ENCODE measurements around the gene MXD4. TPM values are rescaled to one million over a fixed set of nuclear protein-coding genes. Genes with fewer than 3 reads are reported as not detected.
"Not testable (repeated sequence)": the region's sequence is repeated elsewhere in the genome, so short reads cannot be mapped to it uniquely, and the experiment has no call there.

MXD4 gene
- total RNA-seq, 6 experiments from 2014 or later, result 56.5 to 81.8 (median 60.3) TPM

- H3K27me3 Mint-ChIP-seq (ENCODE audit: insufficient read depth), result no peaks in the 10 kb centered on the region; the same call in 1 of the 2 replicates
- H3K36me3 Mint-ChIP-seq (ENCODE audit: low read depth), result no peaks in the 10 kb centered on the region
- H3K4me3 Mint-ChIP-seq, result no peak overlapping the region
- H3K27ac Mint-ChIP-seq, result no peak overlapping the region
- H3K9me3 Mint-ChIP-seq, result no peaks in the 10 kb centered on the region
- peak; percentile 62 for DNase-seq
- peaks cover 17% of the 10 kb centered on the region for H3K4me1 Mint-ChIP-seq (ENCODE audit: low read depth)
- no peak for TF ChIP-seq CTCF (IDR thresholded peaks at IDR 0.05)
Measured at GRCh38 chr4:2217726-2218125, 44.2 kb downstream of the MXD4 start.

DNA sequence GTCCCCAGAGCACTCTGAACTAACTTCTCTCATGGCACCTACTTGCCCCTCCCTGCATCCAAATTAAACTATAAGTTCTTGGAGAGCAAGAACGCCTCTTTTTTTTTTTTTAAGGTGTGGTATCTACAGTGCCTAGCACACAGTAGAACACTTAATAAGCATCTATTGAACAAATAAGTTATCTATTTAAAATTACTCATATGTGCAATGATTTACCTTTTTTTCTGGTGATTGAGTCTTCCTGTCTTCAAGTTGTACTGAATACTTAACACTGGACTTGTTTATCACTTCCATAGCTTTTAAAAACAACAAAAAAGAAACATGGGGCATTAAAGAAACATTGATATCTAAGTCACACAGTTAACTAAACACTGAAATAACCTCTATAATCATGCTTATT, 49.1 kb downstream of the MXD4 start:
- no peak for TF ChIP-seq CTCF (IDR thresholded peaks at IDR 0.05)
- H3K27ac Mint-ChIP-seq, result no peak overlapping the region
- H3K9me3 Mint-ChIP-seq, result no peaks in the 10 kb centered on the region
- H3K27me3 Mint-ChIP-seq (ENCODE audit: insufficient read depth), result no peaks in the 10 kb centered on the region; the same call in 1 of the 2 replicates
- H3K4me3 Mint-ChIP-seq, result no peak overlapping the region
- H3K4me1 Mint-ChIP-seq (ENCODE audit: low read depth), result peaks cover 6% of the 10 kb centered on the region
- no peak for DNase-seq
- no peaks in the 10 kb centered on the region for H3K36me3 Mint-ChIP-seq (ENCODE audit: low read depth)

GRCh38 chr4:2202789-2203188, 59.1 kb downstream of the MXD4 start:
- H3K36me3 Mint-ChIP-seq (ENCODE audit: low read depth); H3K4me3 Mint-ChIP-seq; H3K27ac Mint-ChIP-seq; DNase-seq; H3K9me3 Mint-ChIP-seq; H3K27me3 Mint-ChIP-seq (ENCODE audit: insufficient read depth): not testable (repeated sequence)
- peaks cover 37% of the 10 kb centered on the region for H3K4me1 Mint-ChIP-seq (ENCODE audit: low read depth)

Other genes starting within 250 kb of the MXD4 start
- under 1 TPM in 5 of 6 experiments, not detected in 1; 0.05 to 0.14 (median 0.11) TPM for gene NAT8L, start 202.8 kb downstream of the MXD4 start, total RNA-seq (2021; fragmentation: NEBNext Ultra II Directional; extraction: Animal tissue kit (Norgen Biotek cat#: 25700))
- gene HAUS3, start 20.0 kb downstream of the MXD4 start, total RNA-seq (2021; fragmentation: NEBNext Ultra II Directional; extraction: Animal tissue kit (Norgen Biotek cat#: 25700)), result 10 to 100 TPM in 2 of 6 experiments, 1 to 10 TPM in 4; 6.9 to 10.8 (median 8.6) TPM
- gene POLN, start 20.0 kb downstream of the MXD4 start, total RNA-seq (2021; fragmentation: NEBNext Ultra II Directional; extraction: Animal tissue kit (Norgen Biotek cat#: 25700)), result 1 to 10 TPM; 1.5 to 3.4 (median 2.2) TPM
- gene ZFYVE28, start 156.5 kb upstream of the MXD4 start, total RNA-seq (2021; fragmentation: NEBNext Ultra II Directional; extraction: Animal tissue kit (Norgen Biotek cat#: 25700)), result 1 to 10 TPM; 1.8 to 5.4 (median 2.2) TPM
- not detected for gene CFAP99, start 156.8 kb upstream of the MXD4 start, total RNA-seq (2021; fragmentation: NEBNext Ultra II Directional; extraction: Animal tissue kit (Norgen Biotek cat#: 25700))
- 10 to 100 TPM; 46.1 to 52.8 (median 49.9) TPM for gene RNF4, start 207.0 kb upstream of the MXD4 start, total RNA-seq (2021; fragmentation: NEBNext Ultra II Directional; extraction: Animal tissue kit (Norgen Biotek cat#: 25700))

Data from HFFc6 (cell line).